ENCODE data around the gene FARP2. TPM values are rescaled to one million over a fixed set of nuclear protein-coding genes. Genes with fewer than 3 reads are reported as not detected.
A peak's percentile ranks its signal among the peaks of the same experiment; 100 is the strongest.

FARP2 gene
- total RNA-seq, 4 donors from 2014 or later, result 10.7 to 20.1 (median 13.6) TPM

DNA sequence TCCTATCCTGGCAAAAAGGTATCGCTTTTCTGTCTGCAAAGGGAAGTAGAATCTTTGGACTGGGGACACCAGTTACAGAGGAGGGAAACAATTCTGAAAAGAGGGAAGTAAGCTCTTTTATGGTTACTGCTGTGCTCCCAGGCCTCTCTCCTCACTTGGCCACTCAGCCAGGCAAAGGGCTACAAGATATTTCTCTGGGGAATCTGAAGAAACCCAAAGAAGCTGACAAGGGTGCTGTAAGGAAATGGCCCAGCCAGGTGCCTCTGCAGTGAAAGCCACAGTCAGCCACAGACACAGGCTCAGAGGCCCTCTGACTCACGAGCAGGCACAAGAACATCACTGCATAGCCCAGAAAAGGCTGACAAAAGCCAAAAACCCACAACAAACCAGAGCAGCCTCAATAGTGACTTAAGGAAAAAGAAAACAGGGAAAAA lies 46.4 kb upstream of the FARP2 start:
- Histone ChIP-seq H3K9me3 (no peaks in the 10 kb centered on the region), H3K36me3 (no peaks in the 10 kb centered on the region), H3K27ac (peak overlapping the region in 1 of 4 donors; percentile 19), H3K27me3 (no peaks in the 10 kb centered on the region), H3K4me1 (peaks cover 53 to 69% of the 10 kb centered on the region in 2 donors), H3K4me3 (no peak overlapping the region)
- intact Hi-C loops (cut with DNase I; ENCODE audit: low total_unique reads) (loop anchor here (5.0 kb wide), 1 partner anchor 317 kb away; no protein-coding TSS in a partner anchor), in situ Hi-C loops (cut with MboI; ENCODE audit: low sequenced_read_pairs in 4 of 4) (no loop called here)
- no peak for ATAC-seq
- TF ChIP-seq, protein P1, sequence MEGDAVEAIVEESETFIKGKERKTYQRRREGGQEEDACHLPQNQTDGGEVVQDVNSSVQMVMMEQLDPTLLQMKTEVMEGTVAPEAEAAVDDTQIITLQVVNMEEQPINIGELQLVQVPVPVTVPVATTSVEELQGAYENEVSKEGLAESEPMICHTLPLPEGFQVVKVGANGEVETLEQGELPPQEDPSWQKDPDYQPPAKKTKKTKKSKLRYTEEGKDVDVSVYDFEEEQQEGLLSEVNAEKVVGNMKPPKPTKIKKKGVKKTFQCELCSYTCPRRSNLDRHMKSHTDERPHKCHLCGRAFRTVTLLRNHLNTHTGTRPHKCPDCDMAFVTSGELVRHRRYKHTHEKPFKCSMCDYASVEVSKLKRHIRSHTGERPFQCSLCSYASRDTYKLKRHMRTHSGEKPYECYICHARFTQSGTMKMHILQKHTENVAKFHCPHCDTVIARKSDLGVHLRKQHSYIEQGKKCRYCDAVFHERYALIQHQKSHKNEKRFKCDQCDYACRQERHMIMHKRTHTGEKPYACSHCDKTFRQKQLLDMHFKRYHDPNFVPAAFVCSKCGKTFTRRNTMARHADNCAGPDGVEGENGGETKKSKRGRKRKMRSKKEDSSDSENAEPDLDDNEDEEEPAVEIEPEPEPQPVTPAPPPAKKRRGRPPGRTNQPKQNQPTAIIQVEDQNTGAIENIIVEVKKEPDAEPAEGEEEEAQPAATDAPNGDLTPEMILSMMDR (IDR thresholded peaks at IDR 0.05 in 4 of 5, conservative IDR thresholded peaks at IDR 0.05 in 1 of 5), result no peak
- TF ChIP-seq POLR2A (IDR thresholded peaks at IDR 0.05), result no peak
- no peak for DNase-seq

DNA sequence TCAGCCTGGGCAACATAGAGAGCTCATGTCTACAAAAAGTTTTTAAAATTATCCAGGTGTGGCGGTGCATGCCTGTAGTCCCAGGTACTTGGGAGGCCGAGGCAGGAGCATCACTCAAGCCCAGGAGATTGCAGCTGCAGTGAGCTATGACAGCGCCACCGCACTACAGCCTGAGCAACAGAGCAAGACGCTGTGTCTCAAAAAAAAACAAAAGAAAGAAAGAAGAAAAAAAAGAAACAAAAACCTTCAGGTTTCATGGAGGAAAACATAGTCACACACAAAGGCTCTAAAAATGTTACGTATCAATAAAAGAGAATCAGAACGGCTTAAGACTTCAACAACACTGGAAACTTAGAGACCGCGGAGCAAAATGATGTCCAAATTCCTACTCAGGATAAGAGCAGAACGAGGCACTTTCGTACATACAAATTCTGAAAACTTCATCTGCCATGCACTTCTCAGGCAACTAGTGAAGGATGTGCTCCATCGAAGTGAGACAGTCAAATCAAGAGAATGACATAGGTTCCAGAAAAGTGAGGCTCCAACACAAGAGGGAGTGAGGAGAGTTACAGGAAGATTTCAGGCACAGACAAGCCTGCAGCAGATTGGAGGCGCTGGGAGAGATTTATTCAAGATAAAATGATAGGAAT lies 45.0 kb upstream of the FARP2 start:
- Histone ChIP-seq H3K27ac (peak overlapping the region; percentile 56 to 99 (median 82)), H3K27me3 (no peaks in the 10 kb centered on the region), H3K36me3 (no peaks in the 10 kb centered on the region), H3K4me3 (no peak overlapping the region), H3K4me1 (peaks cover 44 to 58% of the 10 kb centered on the region in 2 donors), H3K9me3 (no peaks in the 10 kb centered on the region)
- DNase-seq (no peak), ATAC-seq (no peak)
- intact Hi-C loops (cut with DNase I; ENCODE audit: low total_unique reads), result loop anchor here (5.0 kb wide), 1 partner anchor 319 kb away; no protein-coding TSS in a partner anchor
- in situ Hi-C loops (cut with MboI; ENCODE audit: low sequenced_read_pairs in 4 of 4), result no loop called here
- TF ChIP-seq POLR2A (IDR thresholded peaks at IDR 0.05), result no peak
- TF ChIP-seq, protein P1 (IDR thresholded peaks at IDR 0.05 in 4 of 5, conservative IDR thresholded peaks at IDR 0.05 in 1 of 5), result no peak

DNA sequence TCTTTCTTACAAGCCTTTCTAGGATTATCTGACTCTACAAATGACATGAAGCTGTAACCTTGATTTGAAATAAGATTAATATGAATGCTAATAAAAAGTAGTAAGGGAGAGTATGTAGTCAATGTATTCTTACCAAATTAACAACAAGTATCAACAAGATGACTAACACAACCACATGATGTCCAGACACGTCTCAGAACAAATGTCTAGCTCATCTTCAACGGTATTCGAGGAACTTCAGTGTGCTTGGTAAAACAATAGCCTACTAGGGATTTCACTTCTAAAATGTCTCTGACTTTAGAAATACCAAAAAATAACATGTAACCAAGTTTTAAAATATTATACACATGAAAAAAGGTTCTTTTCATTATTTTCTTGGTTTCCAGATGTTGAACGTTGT lies 44.0 kb upstream of the FARP2 start:
- Histone ChIP-seq H3K27me3 (no peaks in the 10 kb centered on the region), H3K27ac (peak overlapping the region; percentile 56 to 99 (median 82)), H3K36me3 (no peaks in the 10 kb centered on the region), H3K4me3 (no peak overlapping the region), H3K4me1 (peaks cover 47 to 59% of the 10 kb centered on the region in 2 donors), H3K9me3 (no peaks in the 10 kb centered on the region)
- intact Hi-C loops (cut with DNase I; ENCODE audit: low total_unique reads), result loop anchor here (5.0 kb wide), 1 partner anchor 320 kb away; no protein-coding TSS in a partner anchor
- TF ChIP-seq, protein P1 (IDR thresholded peaks at IDR 0.05 in 4 of 5, conservative IDR thresholded peaks at IDR 0.05 in 1 of 5), result no peak
- no peak for TF ChIP-seq POLR2A (IDR thresholded peaks at IDR 0.05)
- ATAC-seq (no peak), DNase-seq (no peak)
- in situ Hi-C loops (cut with MboI; ENCODE audit: low sequenced_read_pairs in 4 of 4), result no loop called here

DNA sequence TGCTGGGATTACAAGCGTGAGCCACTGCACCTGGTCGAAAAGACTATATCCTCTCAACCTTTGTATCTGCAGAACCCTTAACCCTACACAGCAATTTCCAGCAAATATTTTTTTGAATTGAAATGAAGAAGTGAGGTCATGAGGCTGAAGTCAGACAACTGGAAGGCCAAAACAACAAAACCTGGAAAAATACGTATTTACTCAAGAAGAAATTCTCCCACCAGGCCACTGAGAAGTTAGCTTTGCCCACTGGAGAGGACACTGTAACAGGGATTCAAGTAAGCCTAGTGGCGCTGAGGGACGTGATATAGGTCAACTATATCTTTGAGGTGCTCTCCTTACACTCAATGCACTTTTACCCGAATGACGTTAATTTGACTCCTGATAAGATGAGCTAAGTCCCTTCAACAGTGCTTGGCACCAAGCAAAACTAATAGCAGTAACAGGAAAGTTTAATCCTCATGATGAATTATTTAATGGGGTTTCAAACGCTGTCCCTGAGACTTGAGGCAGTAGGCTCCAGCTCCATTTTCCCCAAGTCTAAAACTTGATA lies 42.5 kb upstream of the FARP2 start:
- Histone ChIP-seq H3K27me3 (no peaks in the 10 kb centered on the region), H3K9me3 (no peaks in the 10 kb centered on the region), H3K4me1 (peaks cover 63 to 70% of the 10 kb centered on the region in 2 donors), H3K4me3 (no peak overlapping the region), H3K27ac (peak overlapping the region; percentile 97 to 99 (median 98)), H3K36me3 (no peaks in the 10 kb centered on the region)
- ATAC-seq (no peak), DNase-seq (no peak)
- intact Hi-C loops (cut with DNase I; ENCODE audit: low total_unique reads), result loop anchor here (2.0 to 5.0 kb wide), 3 partner anchors 41 to 321 kb away; no protein-coding TSS in a partner anchor
- TF ChIP-seq, protein P1 (IDR thresholded peaks at IDR 0.05 in 4 of 5, conservative IDR thresholded peaks at IDR 0.05 in 1 of 5), result no peak
- TF ChIP-seq POLR2A (IDR thresholded peaks at IDR 0.05), result no peak
- in situ Hi-C loops (cut with MboI; ENCODE audit: low sequenced_read_pairs in 4 of 4), result no loop called here

Measured in gastrocnemius medialis (tissue), 4 donors.